GM13977 (cell line): ENCODE measurements around the gene LRRC4C.

Experiments used
- DNase-seq: peaks from one replicate; pipeline ENCODE4 v3.0.0; 2012; ENCODE audit warnings: low spot score
- in situ Hi-C: fragments of 300-500 bp; cut with MboI; formaldehyde crosslinking; loops from one replicate; pipeline ENCODE4 v1.12.0; 2022; ENCODE audit warnings: low sequenced_read_pairs, low pct_unique_long_range_greater_than_20kb, mixed read lengths, inconsistent platforms; ENCODE audit not compliant: unreplicated experiment
- TF ChIP-seq, protein P1 (sequence below): IDR thresholded peaks from 2 replicates; pipeline ENCODE4 v1.5.1; 2012; ENCODE audit warnings: mild to moderate bottlenecking, control low read depth; ENCODE audit not compliant: insufficient read depth; ENCODE audit errors: extremely low read depth, missing control alignments

The LRRC4C gene

DNA sequence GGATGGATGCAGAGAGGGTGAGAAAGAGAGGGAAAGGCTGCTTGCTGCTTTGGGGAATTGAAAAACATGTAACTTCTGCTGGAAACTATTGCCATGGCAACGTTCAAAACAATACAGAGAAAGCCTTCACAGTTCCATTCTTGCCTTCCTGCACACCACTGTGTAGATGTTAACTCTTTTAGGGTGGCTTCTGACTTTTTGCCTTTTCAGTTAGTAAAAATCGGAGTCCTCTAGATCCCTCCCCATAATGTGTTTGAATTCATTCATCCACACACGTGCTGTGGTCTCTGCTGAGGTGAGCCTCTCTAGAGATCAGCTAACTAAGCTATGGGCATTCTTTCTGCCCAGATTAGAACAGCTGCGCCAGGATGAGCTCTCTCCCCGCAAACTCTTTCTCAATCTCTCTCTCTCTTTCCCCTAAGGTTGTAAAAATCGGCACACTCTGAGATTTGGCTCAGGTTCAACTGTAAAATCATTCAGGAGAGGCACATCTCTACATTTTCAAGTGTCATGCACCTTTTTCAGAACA lies 1178.3 kb downstream of the LRRC4C start:
- TF ChIP-seq, protein P1, sequence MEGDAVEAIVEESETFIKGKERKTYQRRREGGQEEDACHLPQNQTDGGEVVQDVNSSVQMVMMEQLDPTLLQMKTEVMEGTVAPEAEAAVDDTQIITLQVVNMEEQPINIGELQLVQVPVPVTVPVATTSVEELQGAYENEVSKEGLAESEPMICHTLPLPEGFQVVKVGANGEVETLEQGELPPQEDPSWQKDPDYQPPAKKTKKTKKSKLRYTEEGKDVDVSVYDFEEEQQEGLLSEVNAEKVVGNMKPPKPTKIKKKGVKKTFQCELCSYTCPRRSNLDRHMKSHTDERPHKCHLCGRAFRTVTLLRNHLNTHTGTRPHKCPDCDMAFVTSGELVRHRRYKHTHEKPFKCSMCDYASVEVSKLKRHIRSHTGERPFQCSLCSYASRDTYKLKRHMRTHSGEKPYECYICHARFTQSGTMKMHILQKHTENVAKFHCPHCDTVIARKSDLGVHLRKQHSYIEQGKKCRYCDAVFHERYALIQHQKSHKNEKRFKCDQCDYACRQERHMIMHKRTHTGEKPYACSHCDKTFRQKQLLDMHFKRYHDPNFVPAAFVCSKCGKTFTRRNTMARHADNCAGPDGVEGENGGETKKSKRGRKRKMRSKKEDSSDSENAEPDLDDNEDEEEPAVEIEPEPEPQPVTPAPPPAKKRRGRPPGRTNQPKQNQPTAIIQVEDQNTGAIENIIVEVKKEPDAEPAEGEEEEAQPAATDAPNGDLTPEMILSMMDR: no peak
- no peak for DNase-seq
- in situ Hi-C loops: no loop called here

DNA sequence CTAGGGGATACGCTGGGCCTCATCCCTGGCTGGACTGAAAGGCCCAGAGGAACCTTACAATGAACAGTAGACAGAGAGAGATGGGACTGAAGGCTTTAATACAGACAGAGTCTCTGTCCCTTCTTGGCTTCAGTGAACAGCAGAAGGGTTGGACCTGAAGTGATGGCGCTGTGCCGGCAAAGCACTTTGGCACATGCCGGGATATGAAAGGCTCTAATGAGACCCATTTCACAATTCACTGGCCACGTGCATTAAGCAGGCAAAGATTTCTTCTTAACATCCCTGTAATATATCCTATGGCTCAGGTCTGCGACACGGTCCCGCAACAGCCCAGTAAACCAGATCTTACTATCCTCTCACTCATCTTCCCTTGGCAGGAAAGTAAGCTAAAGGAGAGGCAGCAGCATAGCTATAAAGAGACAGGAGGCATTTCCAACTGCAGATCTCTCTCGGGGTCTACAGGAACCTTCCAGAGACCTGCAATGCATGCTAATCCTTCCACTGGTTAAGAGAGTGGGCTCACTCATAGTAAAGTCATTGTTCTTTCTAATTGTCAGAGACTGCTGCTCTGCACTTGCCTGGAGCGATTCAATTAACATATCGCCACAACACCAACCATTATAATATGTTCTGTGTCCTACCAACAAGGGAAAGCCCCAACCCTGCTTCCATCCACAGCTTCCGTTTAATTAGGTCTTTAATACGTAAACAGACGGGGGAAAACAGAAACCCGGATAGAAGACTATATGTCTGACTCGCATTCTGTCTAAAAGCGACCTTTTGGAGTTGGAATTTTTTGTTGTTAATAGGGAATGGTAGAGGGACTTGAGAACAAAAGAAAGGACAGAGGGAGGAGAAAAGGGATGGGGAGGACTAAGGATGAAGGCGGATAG lies 1179.0 kb downstream of the LRRC4C start:
- in situ Hi-C loops: no loop called here
- TF ChIP-seq, protein P1: no peak
- DNase-seq: no peak

DNA sequence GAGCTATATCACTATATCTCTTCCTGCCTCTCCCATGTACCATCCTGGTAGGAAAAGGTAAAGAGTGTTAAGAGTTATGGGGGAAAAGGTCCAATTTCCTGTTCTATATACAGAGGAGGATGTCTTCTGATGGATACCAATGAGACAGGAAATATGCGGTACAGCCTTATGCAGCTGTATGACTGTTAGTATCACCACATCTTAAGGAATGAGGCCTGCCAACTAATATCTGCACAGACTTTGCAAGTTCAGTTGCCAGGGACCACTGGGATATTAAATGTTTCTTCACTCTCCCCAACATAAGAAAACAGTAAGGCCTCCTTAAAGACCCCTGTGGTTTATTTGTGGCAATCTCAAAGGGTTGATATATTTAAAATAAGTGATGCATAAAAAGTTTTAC lies 1182.5 kb downstream of the LRRC4C start:
- in situ Hi-C loops: no loop called here
- TF ChIP-seq, protein P1: no peak

DNA sequence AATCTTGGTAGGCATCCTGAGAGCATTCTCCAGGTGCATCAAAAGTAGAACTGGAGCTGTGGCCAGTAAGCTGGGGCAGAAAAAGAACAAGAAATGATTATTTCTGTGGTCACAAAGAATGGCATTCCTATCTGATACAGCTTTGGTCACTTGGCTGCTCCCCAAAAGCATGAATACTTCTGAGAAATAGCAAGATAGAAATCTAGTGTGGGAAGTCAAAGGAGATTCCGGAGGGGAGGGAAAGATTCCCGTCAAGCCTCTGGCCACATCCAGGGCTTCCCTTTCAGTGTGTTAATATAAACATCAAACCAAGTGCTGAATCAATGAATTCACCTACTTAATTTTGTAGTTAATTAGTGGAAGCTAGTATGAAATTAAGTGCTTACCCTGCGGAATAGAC lies 1185.4 kb downstream of the LRRC4C start:
- in situ Hi-C loops: no loop called here
- DNase-seq: no peak
- TF ChIP-seq, protein P1: no peak

More for the DNA sequence above, 1182.5 kb downstream of the LRRC4C start:
- no peak for DNase-seq

DNA sequence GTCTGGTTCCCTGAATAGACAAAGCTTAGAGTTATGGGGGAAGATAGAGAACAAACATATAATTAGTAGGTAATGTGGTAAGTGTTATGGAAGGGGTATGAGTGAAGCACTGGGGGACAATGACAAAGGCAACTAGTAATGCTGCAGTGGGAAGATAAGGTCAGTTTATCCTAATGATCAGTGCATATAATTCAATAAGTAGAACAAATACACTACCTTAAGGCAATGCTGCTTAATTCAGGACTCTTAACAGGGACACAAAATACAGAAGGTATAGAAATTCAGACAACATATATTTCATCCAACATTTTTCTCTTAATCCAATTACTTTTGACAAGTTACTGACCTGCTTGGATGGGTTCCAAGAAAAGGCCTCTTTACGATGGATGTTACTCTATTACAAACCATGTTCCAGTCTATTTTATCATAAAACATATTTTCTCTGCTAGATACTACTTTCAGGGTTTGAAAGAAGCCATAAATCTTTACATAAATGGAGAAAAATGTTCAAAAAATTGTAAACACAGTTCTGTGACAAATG lies 1186.2 kb downstream of the LRRC4C start:
- TF ChIP-seq, protein P1: no peak
- in situ Hi-C loops: no loop called here
- no peak for DNase-seq

DNA sequence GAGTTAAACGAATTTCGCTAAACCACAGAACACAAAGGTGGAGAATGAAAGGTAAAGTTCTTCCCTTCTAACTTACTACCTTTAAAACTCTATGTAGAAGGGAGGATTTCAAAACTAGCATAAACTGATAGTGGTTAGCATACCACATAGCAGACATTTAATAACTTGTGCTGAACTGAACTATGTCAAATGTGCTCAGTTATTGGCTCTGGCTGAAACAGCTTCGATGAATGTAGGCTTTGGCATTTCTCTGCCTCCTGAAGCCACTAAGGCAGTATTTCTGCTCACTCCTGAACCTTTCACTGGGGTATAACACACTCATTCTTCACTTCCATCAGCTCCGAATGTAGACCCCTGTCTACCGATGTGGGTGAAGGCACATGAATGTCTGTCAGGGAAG lies 1188.1 kb downstream of the LRRC4C start:
- TF ChIP-seq, protein P1: no peak
- no peak for DNase-seq
- in situ Hi-C loops: no loop called here
